ENCODE measurements around the gene LIF. TPM values are rescaled to one million over a fixed set of nuclear protein-coding genes. Genes with fewer than 3 reads are reported as not detected.

LIF gene
- total and polyA plus RNA-seq, 9 donors, result 0.35 to 8.3 (median 1.9) TPM

GRCh38 chr22:30222321-30222720 is 24.2 kb downstream of the LIF start:
- TF ChIP-seq POLR2A (IDR thresholded peaks at IDR 0.05), result no peak
- TF ChIP-seq EP300 (IDR thresholded peaks at IDR 0.05), result no peak
- TF ChIP-seq, protein P1, sequence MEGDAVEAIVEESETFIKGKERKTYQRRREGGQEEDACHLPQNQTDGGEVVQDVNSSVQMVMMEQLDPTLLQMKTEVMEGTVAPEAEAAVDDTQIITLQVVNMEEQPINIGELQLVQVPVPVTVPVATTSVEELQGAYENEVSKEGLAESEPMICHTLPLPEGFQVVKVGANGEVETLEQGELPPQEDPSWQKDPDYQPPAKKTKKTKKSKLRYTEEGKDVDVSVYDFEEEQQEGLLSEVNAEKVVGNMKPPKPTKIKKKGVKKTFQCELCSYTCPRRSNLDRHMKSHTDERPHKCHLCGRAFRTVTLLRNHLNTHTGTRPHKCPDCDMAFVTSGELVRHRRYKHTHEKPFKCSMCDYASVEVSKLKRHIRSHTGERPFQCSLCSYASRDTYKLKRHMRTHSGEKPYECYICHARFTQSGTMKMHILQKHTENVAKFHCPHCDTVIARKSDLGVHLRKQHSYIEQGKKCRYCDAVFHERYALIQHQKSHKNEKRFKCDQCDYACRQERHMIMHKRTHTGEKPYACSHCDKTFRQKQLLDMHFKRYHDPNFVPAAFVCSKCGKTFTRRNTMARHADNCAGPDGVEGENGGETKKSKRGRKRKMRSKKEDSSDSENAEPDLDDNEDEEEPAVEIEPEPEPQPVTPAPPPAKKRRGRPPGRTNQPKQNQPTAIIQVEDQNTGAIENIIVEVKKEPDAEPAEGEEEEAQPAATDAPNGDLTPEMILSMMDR (IDR thresholded peaks at IDR 0.05), result no peak
- no peaks in the 10 kb centered on the region for H3K4me1 ChIP-seq (ENCODE audit: insufficient read depth)
- H3K36me3 ChIP-seq, result no peaks in the 10 kb centered on the region
- H3K27me3 ChIP-seq, result no peaks in the 10 kb centered on the region
- no peak overlapping the region for H3K27ac ChIP-seq
- DNase-seq, result no peak
- no peak overlapping the region for H3K4me3 ChIP-seq
- H3K9me3 ChIP-seq, result no peaks in the 10 kb centered on the region
- intact Hi-C loops (cut with DNase I), result no loop called here
- WGBS, 3 donors, result 75 to 83% (median 81%) methylated on average over 4 of the region's 4 CpGs

- no peaks in the 10 kb centered on the region for H3K27me3 ChIP-seq
- no peaks in the 10 kb centered on the region for H3K9me3 ChIP-seq
- H3K27ac ChIP-seq, result no peak overlapping the region
- TF ChIP-seq EP300 (IDR thresholded peaks at IDR 0.05) (no peak), POLR2A (IDR thresholded peaks at IDR 0.05) (no peak)
- TF ChIP-seq, protein P1 (IDR thresholded peaks at IDR 0.05), result no peak
- WGBS, 3 donors, result 78 to 85% (median 85%) methylated on average over 26 of the region's 26 CpGs
- no peak overlapping the region for H3K4me3 ChIP-seq
- no peaks in the 10 kb centered on the region for H3K4me1 ChIP-seq (ENCODE audit: insufficient read depth)
- intact Hi-C loops (cut with DNase I), result no loop called here
- H3K36me3 ChIP-seq, result no peaks in the 10 kb centered on the region
- DNase-seq, result no peak
These were observed 25.2 kb downstream of the LIF start for GRCh38 chr22:30221121-30221992.

DNA sequence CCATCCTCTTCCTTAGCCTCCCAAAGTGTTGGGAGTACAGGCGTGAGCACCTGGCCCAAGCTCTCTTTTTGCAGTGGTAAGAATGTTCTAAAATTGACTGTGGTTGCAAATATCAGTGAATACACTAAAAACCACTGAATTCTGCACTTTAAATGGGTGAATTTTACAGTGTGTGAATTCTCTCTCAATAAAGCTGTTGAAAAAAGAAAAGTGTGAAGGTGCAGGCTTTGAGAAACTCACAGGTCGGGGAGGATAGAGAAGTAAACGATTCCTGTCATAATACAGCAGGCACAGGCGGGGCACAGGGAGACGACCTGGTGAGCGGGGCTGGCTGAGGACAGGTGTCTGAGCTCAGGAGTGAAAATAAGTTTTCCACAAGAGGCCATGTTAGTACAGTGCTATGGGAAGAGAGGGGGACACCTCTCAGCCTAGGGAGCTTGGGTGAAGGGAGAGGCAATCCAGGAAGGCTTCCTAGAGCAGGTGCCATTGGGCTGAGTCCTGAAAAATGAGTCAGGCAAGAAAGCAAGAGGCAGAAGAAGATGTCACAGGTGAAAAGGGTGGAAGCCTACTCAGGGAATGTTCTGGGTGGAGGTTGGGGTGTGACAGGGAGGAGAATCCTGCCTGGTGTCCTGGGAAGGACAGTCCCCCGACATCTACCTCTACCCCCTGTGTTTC is 26.1 kb downstream of the LIF start:
- Histone ChIP-seq H3K4me1 (ENCODE audit: insufficient read depth) (no peaks in the 10 kb centered on the region), H3K4me3 (no peak overlapping the region), H3K27ac (no peak overlapping the region), H3K9me3 (no peaks in the 10 kb centered on the region), H3K27me3 (no peaks in the 10 kb centered on the region), H3K36me3 (no peaks in the 10 kb centered on the region)
- intact Hi-C loops (cut with DNase I), result no loop called here
- no peak for TF ChIP-seq EP300 (IDR thresholded peaks at IDR 0.05)
- TF ChIP-seq, protein P1 (IDR thresholded peaks at IDR 0.05), result no peak
- TF ChIP-seq POLR2A (IDR thresholded peaks at IDR 0.05), result no peak
- no peak for DNase-seq
- 74 to 83% (median 79%) methylated on average over 7 of the region's 7 CpGs for WGBS, 3 donors

DNA sequence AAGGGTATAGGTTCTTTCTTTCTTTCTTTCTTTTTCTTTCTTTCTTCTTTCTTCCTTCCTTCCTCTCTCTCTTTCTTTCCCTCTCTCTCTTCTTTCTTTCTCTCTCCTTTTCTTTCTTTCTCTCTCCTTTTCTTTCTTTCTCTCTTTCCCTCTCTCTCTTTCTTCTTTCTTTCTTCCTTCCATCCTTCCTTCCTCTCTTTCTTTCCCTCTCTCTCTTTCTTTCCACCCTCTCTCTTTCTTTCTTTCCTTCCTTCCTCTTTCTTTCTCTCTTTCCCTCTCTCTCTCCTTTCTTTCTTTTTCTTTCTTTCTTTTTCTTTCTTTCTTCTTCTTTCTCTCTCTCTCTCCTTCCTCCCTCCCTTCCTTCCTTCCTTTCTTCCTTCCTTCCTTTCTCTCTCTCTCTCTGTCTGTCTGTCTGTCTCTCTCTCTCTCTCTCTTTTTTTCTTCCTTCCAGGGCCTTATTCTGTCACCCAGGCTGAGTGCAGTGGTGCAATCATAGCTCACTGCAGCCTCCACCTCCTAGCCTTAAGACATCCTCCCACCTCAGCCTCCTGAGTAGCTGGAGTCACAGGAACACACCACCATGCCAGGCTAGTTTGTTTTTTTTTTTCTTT is 26.8 kb downstream of the LIF start:
- TF ChIP-seq EP300 (IDR thresholded peaks at IDR 0.05) (no peak), POLR2A (IDR thresholded peaks at IDR 0.05) (no peak)
- TF ChIP-seq, protein P1 (IDR thresholded peaks at IDR 0.05), result no peak
- H3K4me3 ChIP-seq, result no peak overlapping the region
- no peaks in the 10 kb centered on the region for H3K9me3 ChIP-seq
- no peak overlapping the region for H3K27ac ChIP-seq
- no peak for DNase-seq
- H3K36me3 ChIP-seq, result no peaks in the 10 kb centered on the region
- no peaks in the 10 kb centered on the region for H3K4me1 ChIP-seq (ENCODE audit: insufficient read depth)
- H3K27me3 ChIP-seq, result no peaks in the 10 kb centered on the region
- intact Hi-C loops (cut with DNase I), result no loop called here
